MCF 10A (cell line): Measurements from ENCODE around the gene KMT2C. TPM values are rescaled to one million over a fixed set of nuclear protein-coding genes. Genes with fewer than 3 reads are reported as not detected.

ENCODE experiments used
- BruUV-seq: library from RNA; stranded (reverse); fragments of 400-500 nt; replicated peaks from 2 replicates; lab custom pipeline; 2021; lab: Mats Ljungman, UMichigan
- CTCF ChIA-PET: fragments of 300-600 bp; sonication (Branson Sonifier 250); formaldehyde crosslinking; extraction: SDS; loops from one replicate; lab custom pipeline; 2021; ENCODE audit warnings: antibody characterized with exemption, inconsistent platforms; lab: Yijun Ruan, JAX
- POLR2A ChIA-PET: fragments of 300-600, 350-650 bp; sonication (Branson Sonifier 250); formaldehyde crosslinking; extraction: SDS; loops from one replicate; lab custom pipeline; 2020; ENCODE audit warnings: antibody characterized with exemption, inconsistent platforms; lab: Yijun Ruan, JAX
- DNase-seq: peaks from one replicate; pipeline ENCODE4 v3.0.0-alpha.2; 2018; ENCODE audit not compliant: unreplicated experiment
- H3K27ac Mint-ChIP-seq: one replicate; pipeline ENCODE4 v1.8.0; 2022; ENCODE audit warnings: mild to moderate bottlenecking, low read depth, mixed read lengths; ENCODE audit not compliant: unreplicated experiment
- H3K27me3 Mint-ChIP-seq: one replicate; pipeline ENCODE4 v1.8.0; 2022; ENCODE audit warnings: mixed read lengths; ENCODE audit not compliant: insufficient read depth, unreplicated experiment
- H3K36me3 Mint-ChIP-seq: one replicate; pipeline ENCODE4 v1.8.0; 2022; ENCODE audit warnings: mild to moderate bottlenecking, moderate library complexity, mixed read lengths; ENCODE audit not compliant: insufficient read depth, unreplicated experiment
- H3K4me1 Mint-ChIP-seq: one replicate; pipeline ENCODE4 v1.8.0; 2022; ENCODE audit warnings: mixed read lengths; ENCODE audit not compliant: insufficient read depth, unreplicated experiment
- H3K4me3 Mint-ChIP-seq: one replicate; pipeline ENCODE4 v1.8.0; 2022; ENCODE audit warnings: mild to moderate bottlenecking, moderate library complexity, mixed read lengths; ENCODE audit not compliant: unreplicated experiment
- H3K9me3 Mint-ChIP-seq: one replicate; pipeline ENCODE4 v1.8.0; 2022; ENCODE audit warnings: mixed read lengths; ENCODE audit not compliant: unreplicated experiment
- CTCF ChIP-seq: fragments of 200-600 bp; IDR thresholded peaks from one replicate; pipeline ENCODE4 v1.8.0; 2022; ENCODE audit warnings: antibody characterized with exemption, mild to moderate bottlenecking; ENCODE audit not compliant: unreplicated experiment
- intact Hi-C: fragments of 100-400 bp; cut with micrococcal nuclease; formaldehyde crosslinking; loops from 2 replicates; pipeline ENCODE4 v1.14.1; 2022
- total RNA-seq: library from RNA; stranded (reverse); gene quantifications from 2 replicates; pipeline ENCODE4 v1.2.3, GENCODE V29; 2022

Gene KMT2C
- total RNA-seq, 1 experiment from 2014 or later, result 54.6 TPM

DNA sequence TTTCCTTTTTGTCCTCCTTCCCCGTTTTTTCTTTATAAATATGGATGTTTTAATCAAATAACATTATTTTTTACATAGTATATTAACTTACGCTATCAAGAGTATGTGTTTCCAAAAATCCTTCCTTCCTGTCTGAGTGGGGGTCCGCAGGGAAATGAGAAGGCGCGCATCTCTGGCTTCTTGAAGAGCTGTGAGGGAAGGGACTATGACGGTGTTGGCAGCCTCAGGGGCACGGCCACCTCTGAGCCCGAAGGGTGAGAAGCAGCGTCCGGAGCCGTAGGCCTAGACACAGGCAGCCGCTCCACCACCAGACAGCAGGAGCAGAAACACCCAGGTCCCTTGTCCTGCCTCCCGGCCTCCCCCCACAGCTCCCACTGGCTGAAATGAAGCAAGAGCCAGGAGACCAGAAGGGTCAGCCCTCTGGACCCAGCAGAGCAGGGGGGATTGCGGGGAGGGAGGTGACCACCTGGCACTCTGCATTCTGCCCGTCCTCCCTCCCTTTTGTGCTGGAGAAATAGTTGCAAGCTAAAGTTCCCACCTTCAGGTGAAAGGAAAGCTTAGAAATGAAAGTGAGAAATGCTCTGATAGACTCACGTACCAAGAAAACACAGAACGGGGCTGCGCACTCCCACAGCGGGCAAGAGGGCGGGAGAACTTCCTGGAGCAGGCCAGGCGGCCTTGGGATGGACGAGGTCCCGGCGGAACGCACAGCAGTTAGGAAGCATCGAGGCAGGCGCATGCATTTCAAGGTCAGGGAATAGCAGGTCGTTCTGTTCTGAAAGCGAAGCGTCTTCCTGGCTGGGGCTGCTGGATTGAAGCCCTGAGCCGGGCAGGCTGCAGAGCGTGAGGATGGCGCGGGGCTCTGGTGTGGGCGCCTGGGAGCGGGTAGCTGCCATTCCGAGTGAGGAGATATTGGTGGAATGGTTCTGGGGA lies 304.9 kb downstream of the KMT2C start:
- TF ChIP-seq CTCF, result no peak
- Mint-ChIP-seq H3K4me1 (no peaks in the 10 kb centered on the region), H3K27me3 (no peaks in the 10 kb centered on the region), H3K9me3 (no peaks in the 10 kb centered on the region), H3K27ac (no peak overlapping the region), H3K36me3 (peaks cover 74% of the 10 kb centered on the region), H3K4me3 (no peak overlapping the region)
- no TSS peak for BruUV-seq
- DNase-seq, result no peak
- POLR2A ChIA-PET, result interaction anchor here (0.6 kb wide), 1 partner anchor 31 kb away, joined by 3 read pairs; no protein-coding TSS in a partner anchor
- CTCF ChIA-PET, result interaction anchor here (1.1 kb wide), 1 partner anchor 14 kb away, joined by 5 read pairs; no protein-coding TSS in a partner anchor
- intact Hi-C loops, result no loop called here

GRCh38 chr7:152129682-152130081 lies 306.1 kb downstream of the KMT2C start:
- Mint-ChIP-seq H3K4me3 (no peak overlapping the region), H3K36me3 (peaks cover 78% of the 10 kb centered on the region), H3K27ac (no peak overlapping the region), H3K4me1 (no peaks in the 10 kb centered on the region), H3K9me3 (peaks cover 2% of the 10 kb centered on the region), H3K27me3 (no peaks in the 10 kb centered on the region)
- intact Hi-C loops, result no loop called here
- ChIA-PET POLR2A (no interaction called here), CTCF (interaction anchor here (0.9 kb wide), 1 partner anchor 17 kb away, joined by 3 read pairs; no protein-coding TSS in a partner anchor)
- DNase-seq, result no peak
- TF ChIP-seq CTCF, result no peak
- BruUV-seq, result no TSS peak

GRCh38 chr7:152128741-152129461 lies 306.9 kb downstream of the KMT2C start:
- BruUV-seq, result no TSS peak
- no peak overlapping the region for H3K4me3 Mint-ChIP-seq
- peaks cover 81% of the 10 kb centered on the region for H3K36me3 Mint-ChIP-seq

More at GRCh38 chr7:152128741-152129461, 306.9 kb downstream of the KMT2C start:
- POLR2A ChIA-PET, result no interaction called here
- no peaks in the 10 kb centered on the region for H3K4me1 Mint-ChIP-seq
- intact Hi-C loops, result no loop called here
- H3K9me3 Mint-ChIP-seq, result peaks cover 10% of the 10 kb centered on the region
- TF ChIP-seq CTCF, result no peak
- CTCF ChIA-PET, result interaction anchor here (0.9 to 2.6 kb wide), 2 partner anchors 16 to 18 kb away, joined by 3 to 11 read pairs; no protein-coding TSS in a partner anchor
- no peaks in the 10 kb centered on the region for H3K27me3 Mint-ChIP-seq
- DNase-seq, result no peak
- no peak overlapping the region for H3K27ac Mint-ChIP-seq
